Sigmoid colon (tissue), 7 donors: Measurements from ENCODE around the gene MAVS. TPM values are rescaled to one million over a fixed set of nuclear protein-coding genes. Genes with fewer than 3 reads are reported as not detected.

Experiments used
- DNase-seq: peaks from one replicate; pipeline ENCODE4 v3.0.0-alpha.2; 2019
- H3K27ac ChIP-seq, 4 donors: fragments of 200-600 bp; sonication (generic); one replicate each; pipeline ENCODE4 v1.5.1; 2016 to 2019; ENCODE audit warnings: mild to moderate bottlenecking in 1 of 4
- H3K27me3 ChIP-seq, 3 donors: fragments of 200-600 bp; sonication (generic); one replicate each; pipeline ENCODE4 v1.5.1; 2019; ENCODE audit warnings: mild to moderate bottlenecking in 1 of 3
- H3K36me3 ChIP-seq, 4 donors: fragments of 200-600 bp; sonication (generic); one replicate each; pipeline ENCODE4 v1.5.1; 2016 to 2019
- H3K4me1 ChIP-seq, 4 donors: fragments of 200-600 bp; sonication (generic); one replicate each; pipeline ENCODE4 v1.5.1; 2017 to 2019
- H3K4me3 ChIP-seq, 4 donors: fragments of 200-600 bp; sonication (generic); one replicate each; pipeline ENCODE4 v1.5.1; 2017 to 2019; ENCODE audit warnings: mild to moderate bottlenecking in 2 of 4, moderate library complexity in 1 of 4
- H3K9me3 ChIP-seq, 4 donors: fragments of 200-600 bp in 3 of 4; sonication (generic) in 3 of 4; one replicate each; pipeline versions ENCODE4 v1.5.1 to v1.6.1; 2013 to 2019
- CTCF ChIP-seq, 4 experiments: fragments of 450-650 bp in 3 of 4; fragments of 200-600 bp in 1 of 4; IDR thresholded peaks; one replicate each; pipeline ENCODE4 v1.5.1; 2016 to 2019; ENCODE audit warnings: antibody characterized with exemption in 4 of 4, mild to moderate bottlenecking in 3 of 4, moderate library complexity in 2 of 4
- EP300 ChIP-seq, 4 donors: sonication (generic); formaldehyde crosslinking; IDR thresholded peaks; one replicate each; pipeline ENCODE4 v1.6.1; 2017; ENCODE audit warnings: antibody characterized with exemption in 4 of 4
- POLR2A ChIP-seq, 2 donors: fragments of 450-650 bp; IDR thresholded peaks; one replicate each; pipeline ENCODE4 v1.6.1; 2016; ENCODE audit warnings: antibody characterized with exemption in 2 of 2, mild to moderate bottlenecking in 2 of 2, moderate library complexity in 2 of 2
- POLR2AphosphoS5 ChIP-seq, 4 donors: sonication (generic); formaldehyde crosslinking; IDR thresholded peaks; one replicate each; pipeline ENCODE4 v1.6.1; 2017; ENCODE audit warnings: antibody characterized with exemption in 4 of 4
- WGBS, 2 donors: extraction: QIAGEN DNeasy Blood & Tissue Kit; methylation state at CpG; one replicate each; pipeline ENCODE4 v1.1.7; 2013; 5-methylcytosine and 5-hydroxymethylcytosine counted together
- intact Hi-C: fragments of 100-400 bp; cut with DNase I; formaldehyde crosslinking; loops from one replicate; pipeline ENCODE4 v1.15.1; 2023
- polyA plus RNA-seq, 3 donors: library from polyadenylated mRNA; stranded (reverse); fragments of 200-250 nt; gene quantifications; one replicate each; pipeline ENCODE4 v1.2.3, GENCODE V29; 2013
- total RNA-seq, 4 donors: library from RNA; depleted of rRNA; stranded (reverse); fragments of >200 nt; gene quantifications; one replicate each; pipeline ENCODE4 v1.1.0, GENCODE V29; 2016
- donor health status: healthy with polysubstance abuse.
- donor health status: Bipolar disorder and iron deficiency.
- donor health status: healthy.

MAVS gene
- total and polyA plus RNA-seq, 7 donors = 9.6 to 55.2 (median 18.0) TPM

DNA sequence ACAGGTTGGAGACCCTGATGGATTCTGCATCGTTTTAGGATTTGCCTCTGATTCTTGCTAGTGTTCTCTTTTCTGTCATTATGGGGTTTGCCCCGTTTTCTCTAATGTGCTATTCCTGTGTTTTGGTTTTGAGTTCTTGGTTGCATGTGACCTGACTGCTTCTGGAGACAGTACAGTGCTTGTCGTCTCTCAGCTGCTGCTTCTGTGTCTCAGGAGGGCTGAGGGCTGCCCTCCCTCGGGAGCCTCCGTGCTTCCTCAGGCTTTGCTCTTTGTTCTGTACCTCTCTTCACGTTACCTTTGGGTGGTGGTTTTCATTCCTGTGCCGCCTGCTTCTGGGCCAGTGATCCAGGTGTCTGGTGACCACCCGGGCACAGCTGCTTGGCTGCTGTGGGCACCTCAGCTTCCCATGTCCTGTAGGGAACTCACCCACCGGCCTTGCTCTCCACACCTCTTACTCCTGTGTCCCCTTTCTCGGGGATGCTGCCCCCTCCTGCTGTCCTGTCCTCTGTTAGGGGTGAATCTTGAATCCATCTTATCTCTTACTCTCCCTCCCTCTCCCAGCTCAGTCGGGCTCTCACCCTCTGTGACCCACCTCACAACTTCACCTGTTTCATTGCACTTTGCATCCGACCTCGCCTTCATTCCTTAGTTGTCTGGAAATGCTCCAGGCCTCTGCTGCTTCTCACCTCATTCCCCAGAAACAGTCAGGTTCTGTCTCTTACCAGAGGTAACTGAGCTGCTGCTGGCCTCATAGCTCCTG is 75.8 kb downstream of the MAVS start:
- no peak for DNase-seq
- 72 to 73% methylated on average over 13 of the region's 13 CpGs for WGBS, 2 donors
- Histone ChIP-seq H3K4me1 (peaks cover 0 to 11% (median 7%) of the 10 kb centered on the region in 4 donors), H3K27ac (no peak overlapping the region), H3K4me3 (no peak overlapping the region), H3K27me3 (no peaks in the 10 kb centered on the region), H3K9me3 (no peaks in the 10 kb centered on the region), H3K36me3 (peaks cover 0 to 68% (median 28%) of the 10 kb centered on the region in 4 donors)
- intact Hi-C loops = loop anchor here (5.0 kb wide), 1 partner anchor 55 kb away; no protein-coding TSS in a partner anchor
- no peak for TF ChIP-seq EP300 (IDR thresholded peaks at IDR 0.05)
- no peak for TF ChIP-seq CTCF (IDR thresholded peaks at IDR 0.05)
- TF ChIP-seq POLR2AphosphoS5 (IDR thresholded peaks at IDR 0.05) = no peak
- no peak for TF ChIP-seq POLR2A (IDR thresholded peaks at IDR 0.05)

DNA sequence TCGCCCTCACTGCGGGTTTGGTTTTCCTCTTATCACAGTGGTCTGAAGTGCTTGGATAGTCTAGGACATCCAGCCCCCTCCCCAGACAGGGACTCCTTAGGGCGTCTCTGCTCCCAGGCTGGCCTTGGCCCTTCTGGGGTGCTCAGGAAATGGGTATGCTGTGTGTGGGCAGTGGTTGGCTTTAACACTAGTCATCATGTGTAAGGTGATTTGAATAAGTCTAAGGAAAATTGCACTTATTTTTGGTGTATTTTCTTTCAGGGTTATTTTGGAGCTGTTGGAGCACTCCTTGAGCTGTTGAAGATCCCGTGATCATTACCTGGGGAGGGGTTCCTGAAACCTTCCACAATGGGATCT is 76.3 kb downstream of the MAVS start:
- H3K27me3 ChIP-seq = no peaks in the 10 kb centered on the region
- WGBS, 2 donors = 90 to 92% methylated on average over 4 of the region's 4 CpGs
- H3K9me3 ChIP-seq = no peaks in the 10 kb centered on the region
- no peak for DNase-seq
- no peak overlapping the region for H3K27ac ChIP-seq
- H3K4me1 ChIP-seq = peaks cover 0 to 13% (median 7%) of the 10 kb centered on the region in 4 donors
- intact Hi-C loops = loop anchor here (5.0 kb wide), 1 partner anchor 56 kb away; no protein-coding TSS in a partner anchor
- H3K4me3 ChIP-seq = no peak overlapping the region
- peaks cover 0 to 62% (median 28%) of the 10 kb centered on the region in 4 donors for H3K36me3 ChIP-seq
- TF ChIP-seq POLR2AphosphoS5 (IDR thresholded peaks at IDR 0.05) = no peak
- TF ChIP-seq POLR2A (IDR thresholded peaks at IDR 0.05) = no peak
- no peak for TF ChIP-seq EP300 (IDR thresholded peaks at IDR 0.05)
- no peak for TF ChIP-seq CTCF (IDR thresholded peaks at IDR 0.05)

DNA sequence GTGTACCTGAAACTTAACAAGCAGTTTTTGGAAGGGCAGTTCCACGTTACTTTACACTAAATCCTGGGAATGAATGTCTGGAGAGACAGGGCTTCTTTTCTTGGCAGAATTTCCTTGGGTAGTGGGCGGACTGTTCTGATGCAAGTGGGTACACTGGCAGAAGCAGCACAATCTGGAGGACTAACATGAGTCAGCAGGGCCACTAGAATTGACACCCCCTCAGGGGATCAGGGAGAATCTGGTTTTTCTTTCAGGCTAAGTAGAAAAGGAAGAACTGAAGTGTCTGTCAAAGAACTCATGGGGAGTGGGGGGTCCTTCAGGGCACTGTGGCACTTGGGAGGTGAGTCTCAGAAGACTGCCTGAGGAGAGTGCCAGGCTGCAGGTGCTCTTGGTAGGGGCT is 77.2 kb downstream of the MAVS start:
- H3K4me3 ChIP-seq = no peak overlapping the region
- no peaks in the 10 kb centered on the region for H3K27me3 ChIP-seq
- H3K9me3 ChIP-seq = no peaks in the 10 kb centered on the region
- H3K36me3 ChIP-seq = peaks cover 0 to 54% (median 26%) of the 10 kb centered on the region in 4 donors
- no peak for DNase-seq
- H3K27ac ChIP-seq = no peak overlapping the region
- WGBS, 2 donors = 91% methylated on average over 2 of the region's 2 CpGs
- intact Hi-C loops = loop anchor here (5.0 kb wide), 1 partner anchor 57 kb away; no protein-coding TSS in a partner anchor
- peaks cover 0 to 13% (median 7%) of the 10 kb centered on the region in 4 donors for H3K4me1 ChIP-seq
- TF ChIP-seq CTCF (IDR thresholded peaks at IDR 0.05) (no peak), POLR2A (IDR thresholded peaks at IDR 0.05) (no peak), EP300 (IDR thresholded peaks at IDR 0.05) (no peak), POLR2AphosphoS5 (IDR thresholded peaks at IDR 0.05) (no peak)

GRCh38 chr20:3924304-3925112 is 77.9 kb downstream of the MAVS start:
- H3K9me3 ChIP-seq = no peaks in the 10 kb centered on the region
- no peaks in the 10 kb centered on the region for H3K27me3 ChIP-seq
- TF ChIP-seq POLR2A (IDR thresholded peaks at IDR 0.05) (no peak), CTCF (IDR thresholded peaks at IDR 0.05) (no peak), POLR2AphosphoS5 (IDR thresholded peaks at IDR 0.05) (no peak), EP300 (IDR thresholded peaks at IDR 0.05) (no peak)
- intact Hi-C loops = loop anchor here (5.0 kb wide), 1 partner anchor 57 kb away; no protein-coding TSS in a partner anchor
- WGBS, 2 donors = 69 to 73% methylated on average over 13 of the region's 13 CpGs
- H3K27ac ChIP-seq = no peak overlapping the region
- DNase-seq = no peak
- peaks cover 0 to 50% (median 25%) of the 10 kb centered on the region in 4 donors for H3K36me3 ChIP-seq
- H3K4me1 ChIP-seq = peaks cover 0 to 13% (median 7%) of the 10 kb centered on the region in 4 donors
- no peak overlapping the region for H3K4me3 ChIP-seq
